Upper lobe of left lung (tissue), 6 donors: ENCODE data around the gene OCSTAMP. TPM values are rescaled to one million over a fixed set of nuclear protein-coding genes. Genes with fewer than 3 reads are reported as not detected.

Experiments
- ATAC-seq, 2 donors: fragments of 200-7000 bp; cut with Tn5 transposase; one replicate each; pipeline ENCODE4 v1.9.1; 2022; ENCODE audit warnings: mild to moderate bottlenecking in 2 of 2, moderate library complexity in 2 of 2; ENCODE audit not compliant: low FRiP score in 2 of 2
- DNase-seq, 2 donors: peaks; one replicate each; pipeline ENCODE4 v3.0.0-alpha.2; 2019 to 2020
- H3K27ac ChIP-seq, 4 donors: fragments of 200-600 bp; sonication (generic); one replicate each; pipeline ENCODE4 v1.5.1; 2016 to 2019
- H3K27me3 ChIP-seq, 4 donors: fragments of 200-600 bp; sonication (generic); one replicate each; pipeline ENCODE4 v1.5.1; 2017 to 2019
- H3K36me3 ChIP-seq, 4 donors: fragments of 200-600 bp; sonication (generic); one replicate each; pipeline ENCODE4 v1.5.1; 2016 to 2019
- H3K4me1 ChIP-seq, 4 donors: fragments of 200-600 bp; sonication (generic); one replicate each; pipeline ENCODE4 v1.5.1; 2018 to 2019
- H3K4me3 ChIP-seq, 4 donors: fragments of 200-600 bp; sonication (generic); one replicate each; pipeline ENCODE4 v1.5.1; 2017 to 2019; ENCODE audit warnings: mild to moderate bottlenecking in 2 of 4, moderate library complexity in 1 of 4
- H3K9me3 ChIP-seq, 4 donors: fragments of 200-600 bp; sonication (generic); one replicate each; pipeline ENCODE4 v1.5.1; 2018 to 2019
- EP300 ChIP-seq, 4 donors: sonication (generic); formaldehyde crosslinking; IDR thresholded peaks; one replicate each; pipeline ENCODE4 v1.5.1; 2017; ENCODE audit warnings: antibody characterized with exemption in 4 of 4, control low read depth in 2 of 4
- POLR2A ChIP-seq, 4 donors: fragments of 450-650 bp; IDR thresholded peaks; one replicate each; pipeline ENCODE4 v1.5.1; 2016 to 2017; ENCODE audit warnings: antibody characterized with exemption in 4 of 4, mild to moderate bottlenecking in 2 of 4
- POLR2AphosphoS5 ChIP-seq, 2 donors: sonication (generic); formaldehyde crosslinking; IDR thresholded peaks; one replicate each; pipeline ENCODE4 v1.5.1; 2017; ENCODE audit warnings: antibody characterized with exemption in 2 of 2
- WGBS, 2 donors: methylation state at CpG; one replicate each; pipeline ENCODE4 v1.1.5; 2017 to 2018; 5-methylcytosine and 5-hydroxymethylcytosine counted together
- total RNA-seq, 6 donors: library from RNA; depleted of rRNA in 4 of 6; stranded (reverse); fragments of >200 nt in 4 of 6; gene quantifications; one replicate each; pipeline versions ENCODE4 v1.1.0 to v1.2.1, GENCODE V29; 2016 to 2021
- TF ChIP-seq, protein P1 (sequence below), 6 experiments: fragments of 450-650 bp in 4 of 6; fragments of 200-600 bp in 2 of 6; sonication (generic) in 2 of 6; IDR thresholded peaks; one replicate each; pipeline ENCODE4 v1.5.1; 2016 to 2019; ENCODE audit warnings: antibody characterized with exemption in 6 of 6
- donor health status: DM: no; HTN: no; CAD: no; lungs with moderate emphysema.
- donor health status: DM: no; HTN: yes; CAD: no; lungs with severe emphysema.

OCSTAMP gene
- total RNA-seq, 6 donors from 2014 or later, result not detected

DNA sequence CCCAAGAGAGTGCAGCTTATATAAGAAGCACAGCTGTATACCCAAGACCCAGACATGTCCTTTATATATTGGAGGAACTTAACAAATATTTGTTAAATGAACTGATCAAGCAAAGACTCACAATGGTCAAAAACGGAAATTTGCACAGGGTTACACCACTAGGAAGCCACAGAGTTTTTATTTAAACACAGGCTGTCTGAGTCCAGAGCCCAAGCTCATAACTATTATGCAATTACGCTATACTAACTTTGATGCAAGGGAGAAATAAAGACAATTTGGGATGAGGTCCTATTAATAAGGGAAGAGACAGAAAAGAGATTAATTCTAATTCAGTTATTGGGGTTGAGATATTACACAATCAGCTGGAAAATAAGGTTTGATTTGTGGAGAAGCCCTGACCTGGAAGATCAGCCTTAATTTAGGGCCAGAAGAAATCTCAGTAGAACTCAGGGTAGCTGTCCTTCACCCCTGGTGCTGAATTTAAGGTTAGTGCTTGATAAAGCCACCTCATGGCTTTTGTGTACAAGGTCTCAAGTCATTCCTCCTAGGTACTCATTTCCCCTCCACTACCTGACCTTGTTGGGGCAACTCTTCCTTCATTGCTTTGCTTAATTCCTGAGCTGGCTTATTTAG, 26.6 kb downstream of the OCSTAMP start:
- Histone ChIP-seq H3K4me1 (no peaks in the 10 kb centered on the region), H3K27ac (no peak overlapping the region), H3K36me3 (no peaks in the 10 kb centered on the region), H3K4me3 (no peak overlapping the region), H3K9me3 (no peaks in the 10 kb centered on the region), H3K27me3 (no peaks in the 10 kb centered on the region)
- no peak for TF ChIP-seq EP300 (IDR thresholded peaks at IDR 0.05)
- no peak for TF ChIP-seq POLR2A (IDR thresholded peaks at IDR 0.05)
- TF ChIP-seq, protein P1, sequence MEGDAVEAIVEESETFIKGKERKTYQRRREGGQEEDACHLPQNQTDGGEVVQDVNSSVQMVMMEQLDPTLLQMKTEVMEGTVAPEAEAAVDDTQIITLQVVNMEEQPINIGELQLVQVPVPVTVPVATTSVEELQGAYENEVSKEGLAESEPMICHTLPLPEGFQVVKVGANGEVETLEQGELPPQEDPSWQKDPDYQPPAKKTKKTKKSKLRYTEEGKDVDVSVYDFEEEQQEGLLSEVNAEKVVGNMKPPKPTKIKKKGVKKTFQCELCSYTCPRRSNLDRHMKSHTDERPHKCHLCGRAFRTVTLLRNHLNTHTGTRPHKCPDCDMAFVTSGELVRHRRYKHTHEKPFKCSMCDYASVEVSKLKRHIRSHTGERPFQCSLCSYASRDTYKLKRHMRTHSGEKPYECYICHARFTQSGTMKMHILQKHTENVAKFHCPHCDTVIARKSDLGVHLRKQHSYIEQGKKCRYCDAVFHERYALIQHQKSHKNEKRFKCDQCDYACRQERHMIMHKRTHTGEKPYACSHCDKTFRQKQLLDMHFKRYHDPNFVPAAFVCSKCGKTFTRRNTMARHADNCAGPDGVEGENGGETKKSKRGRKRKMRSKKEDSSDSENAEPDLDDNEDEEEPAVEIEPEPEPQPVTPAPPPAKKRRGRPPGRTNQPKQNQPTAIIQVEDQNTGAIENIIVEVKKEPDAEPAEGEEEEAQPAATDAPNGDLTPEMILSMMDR (IDR thresholded peaks at IDR 0.05), result no peak
- no peak for TF ChIP-seq POLR2AphosphoS5 (IDR thresholded peaks at IDR 0.05)
- 45 to 51% methylated on average over 2 of the region's 2 CpGs for WGBS, 2 donors
- DNase-seq (no peak), ATAC-seq (no peak)

DNA sequence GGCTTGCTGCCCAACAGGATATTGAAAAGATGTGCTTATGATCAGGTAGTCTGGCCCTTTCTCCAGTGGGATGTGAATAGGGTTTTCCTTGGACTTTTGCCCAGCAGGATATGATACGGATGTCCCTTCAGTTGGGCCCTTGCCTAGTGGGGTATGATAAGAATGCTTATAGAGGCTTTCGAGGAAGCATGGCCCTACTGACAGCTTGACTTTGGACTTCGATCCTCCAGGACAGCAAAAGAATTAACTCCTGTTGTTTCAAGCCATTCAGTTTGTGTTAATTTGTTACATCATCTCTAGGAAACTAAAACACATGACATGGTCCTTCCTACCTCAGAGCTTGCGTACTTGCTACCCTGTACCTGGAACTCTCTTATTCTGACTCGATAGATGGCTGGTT, 27.3 kb downstream of the OCSTAMP start:
- ATAC-seq (no peak), DNase-seq (no peak)
- no peaks in the 10 kb centered on the region for H3K9me3 ChIP-seq
- no peak overlapping the region for H3K27ac ChIP-seq
- H3K4me1 ChIP-seq, result no peaks in the 10 kb centered on the region
- TF ChIP-seq, protein P1 (IDR thresholded peaks at IDR 0.05), result no peak
- no peak for TF ChIP-seq POLR2A (IDR thresholded peaks at IDR 0.05)
- no peak for TF ChIP-seq POLR2AphosphoS5 (IDR thresholded peaks at IDR 0.05)
- TF ChIP-seq EP300 (IDR thresholded peaks at IDR 0.05), result no peak
- H3K36me3 ChIP-seq, result no peaks in the 10 kb centered on the region
- no peaks in the 10 kb centered on the region for H3K27me3 ChIP-seq
- no peak overlapping the region for H3K4me3 ChIP-seq
- WGBS, 2 donors, result 56 to 66% methylated on average over 5 of the region's 5 CpGs

DNA sequence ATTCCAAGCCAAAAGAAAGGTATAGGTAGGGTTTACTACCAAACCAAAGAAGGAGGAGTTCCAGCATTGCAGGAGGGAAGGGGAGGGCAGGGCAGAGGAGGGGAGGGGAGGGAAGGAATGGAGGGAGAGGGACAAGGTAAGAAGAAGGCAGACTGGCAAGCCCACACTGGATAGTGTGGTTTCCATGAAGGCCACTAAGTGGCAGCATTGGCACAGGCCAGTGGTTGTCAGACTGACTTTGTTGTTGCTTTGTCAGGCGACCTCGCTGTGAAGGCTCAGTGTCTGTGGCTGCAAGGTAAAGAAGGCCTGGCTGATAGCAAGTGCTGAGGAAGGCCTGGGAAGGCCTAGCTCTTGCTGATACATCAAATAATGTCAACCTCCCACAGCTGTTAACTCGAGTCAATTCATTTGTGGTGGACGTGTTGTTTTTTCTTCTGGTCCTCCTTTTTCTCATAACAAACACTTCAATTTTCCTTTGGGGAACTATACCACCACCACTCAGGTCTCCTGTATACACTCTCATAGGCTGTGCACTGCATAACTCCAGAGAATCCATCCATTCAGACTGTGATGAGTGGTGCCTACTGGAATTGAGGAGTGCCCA, 29.4 kb downstream of the OCSTAMP start:
- Histone ChIP-seq H3K9me3 (no peaks in the 10 kb centered on the region), H3K36me3 (no peaks in the 10 kb centered on the region), H3K27me3 (no peaks in the 10 kb centered on the region), H3K4me1 (no peaks in the 10 kb centered on the region), H3K27ac (no peak overlapping the region), H3K4me3 (no peak overlapping the region)
- WGBS, 2 donors, result 30 to 31% methylated on average over 4 of the region's 4 CpGs
- DNase-seq (peak in 1 of 2 donors; percentile 51), ATAC-seq (peak; percentile 58 to 67)
- TF ChIP-seq EP300 (IDR thresholded peaks at IDR 0.05), result no peak
- TF ChIP-seq, protein P1 (IDR thresholded peaks at IDR 0.05), result peak; percentile 27 to 68 (median 49)

DNA sequence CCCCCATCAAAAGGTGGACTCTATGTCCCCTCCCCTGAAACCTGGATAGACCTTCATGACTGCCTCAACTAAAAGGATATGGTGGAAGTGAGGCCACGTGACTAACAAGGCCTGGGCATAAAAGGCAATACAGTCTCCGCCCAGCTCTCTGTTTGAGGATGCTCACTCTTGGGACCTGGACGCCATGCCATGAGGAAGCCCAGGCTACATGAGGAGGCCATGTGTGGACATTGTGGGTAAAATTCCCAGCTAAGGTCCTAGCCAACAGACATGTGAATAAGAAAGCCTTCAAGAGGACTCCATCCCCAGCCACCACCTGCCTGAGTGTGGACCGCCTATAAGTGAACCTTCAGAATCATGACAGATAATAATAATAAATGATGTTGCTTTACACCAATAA, 29.9 kb downstream of the OCSTAMP start:
- 80 to 87% methylated on average over 4 of the region's 4 CpGs for WGBS, 2 donors
- DNase-seq (no peak), ATAC-seq (no peak)
- H3K4me1 ChIP-seq, result no peaks in the 10 kb centered on the region
- no peaks in the 10 kb centered on the region for H3K27me3 ChIP-seq
- no peak overlapping the region for H3K4me3 ChIP-seq
- H3K36me3 ChIP-seq, result no peaks in the 10 kb centered on the region
- no peak overlapping the region for H3K27ac ChIP-seq
- no peaks in the 10 kb centered on the region for H3K9me3 ChIP-seq
- TF ChIP-seq POLR2A (IDR thresholded peaks at IDR 0.05) (no peak), EP300 (IDR thresholded peaks at IDR 0.05) (no peak), POLR2AphosphoS5 (IDR thresholded peaks at IDR 0.05) (no peak)
- TF ChIP-seq, protein P1 (IDR thresholded peaks at IDR 0.05), result no peak
